Gastrocnemius medialis (tissue), 4 donors: Measurements from ENCODE around the gene TRAPPC2. TPM values are rescaled to one million over a fixed set of nuclear protein-coding genes. Genes with fewer than 3 reads are reported as not detected.
"Not testable (repeated sequence)": the region's sequence is repeated elsewhere in the genome, so short reads cannot be mapped to it uniquely, and the experiment has no call there.

ENCODE experiments used
- ATAC-seq, 2 donors: fragments of 150-250 bp; one replicate each; pipeline ENCODE4 v1.9.1; 2016
- DNase-seq, 2 donors: peaks; one replicate each; pipeline ENCODE4 v3.0.0-alpha.2; 2019
- H3K27ac ChIP-seq, 4 donors: fragments of 200-600 bp; sonication (generic); 1 replicate in 1 of 4; 2 replicates in 3 of 4; pipeline ENCODE4 v1.5.1; 2016 to 2018; ENCODE audit warnings: mild to moderate bottlenecking in 2 of 4, moderate library complexity in 1 of 4
- H3K27me3 ChIP-seq, 3 donors: fragments of 200-600 bp; sonication (generic) in 2 of 3; 1 replicate in 1 of 3; 2 replicates in 2 of 3; pipeline versions ENCODE4 v1.5.1 to v1.6.0; 2016 to 2019; ENCODE audit warnings: mild to moderate bottlenecking in 1 of 3, moderate library complexity in 1 of 3
- H3K36me3 ChIP-seq, 2 donors: fragments of 200-600 bp; sonication (generic) in 1 of 2; one replicate each; pipeline ENCODE4 v1.5.1; 2017 to 2018
- H3K4me1 ChIP-seq, 2 donors: fragments of 200-600 bp; sonication (generic) in 1 of 2; one replicate each; pipeline ENCODE4 v1.5.1; 2016 to 2017; ENCODE audit warnings: mild to moderate bottlenecking in 2 of 2
- H3K4me3 ChIP-seq, 4 donors: fragments of 200-600 bp; sonication (generic) in 3 of 4; 1 replicate in 1 of 4; 2 replicates in 3 of 4; pipeline ENCODE4 v1.5.1; 2016 to 2019; ENCODE audit warnings: mild to moderate bottlenecking in 2 of 4
- H3K9me3 ChIP-seq, 3 donors: fragments of 200-600 bp; sonication (generic) in 2 of 3; 1 replicate in 1 of 3; 2 replicates in 2 of 3; pipeline ENCODE4 v1.5.1; 2016 to 2019
- CTCF ChIP-seq, 5 experiments: fragments of 450-650 bp in 3 of 5; fragments of 200-600 bp in 2 of 5; sonication (generic) in 2 of 5; IDR thresholded peaks in 4 of 5; conservative IDR thresholded peaks in 1 of 5; 1 replicate in 4 of 5; 2 replicates in 1 of 5; pipeline ENCODE4 v1.5.1; 2016 to 2019; ENCODE audit warnings: antibody characterized with exemption in 5 of 5, mild to moderate bottlenecking in 3 of 5, moderate library complexity in 3 of 5
- POLR2A ChIP-seq, 2 donors: fragments of 450-650 bp; IDR thresholded peaks; one replicate each; pipeline ENCODE4 v1.6.1; 2017; ENCODE audit warnings: antibody characterized with exemption in 2 of 2, mild to moderate bottlenecking in 2 of 2, moderate library complexity in 2 of 2
- in situ Hi-C, 4 donors: fragments of 200-750 bp; cut with MboI; loops; one replicate each; pipeline versions ENCODE4 v1.15.0 to v1.8.0; 2017; ENCODE audit warnings: low sequenced_read_pairs in 4 of 4
- intact Hi-C: fragments of 100-400 bp; cut with DNase I; formaldehyde crosslinking; loops from one replicate; pipeline ENCODE4 v1.15.1; 2023; ENCODE audit warnings: low total_unique reads
- total RNA-seq, 4 donors: library from RNA; depleted of rRNA; stranded (reverse); fragments of >200 nt; gene quantifications; one replicate each; pipeline versions ENCODE4 v1.1.0 to v1.2.3, GENCODE V29; 2016

The TRAPPC2 gene
- total RNA-seq, 4 donors from 2014 or later: 1.4 to 4.3 (median 2.9) TPM

- ATAC-seq (no peak), DNase-seq (no peak)
- Histone ChIP-seq H3K27ac (no peak overlapping the region), H3K4me3 (no peak overlapping the region), H3K9me3 (no peaks in the 10 kb centered on the region), H3K36me3 (no peaks in the 10 kb centered on the region), H3K4me1 (no peaks in the 10 kb centered on the region), H3K27me3 (no peaks in the 10 kb centered on the region)
- intact Hi-C loops: no loop called here
- TF ChIP-seq POLR2A (IDR thresholded peaks at IDR 0.05) (no peak), CTCF (IDR thresholded peaks at IDR 0.05 in 4 of 5, conservative IDR thresholded peaks at IDR 0.05 in 1 of 5) (no peak)
- in situ Hi-C loops: loop anchor here in 1 of 4 donors (25.0 kb wide), 1 partner anchor 367 kb away; the partner anchor contains the start of gene GEMIN8
Observed at GRCh38 chrX:13670197-13670596, 64.2 kb downstream of the TRAPPC2 start.

GRCh38 chrX:13669755-13670154 is 64.7 kb downstream of the TRAPPC2 start:
- H3K4me1 ChIP-seq, ATAC-seq, H3K36me3 ChIP-seq, DNase-seq, intact Hi-C loops, H3K27me3 ChIP-seq, H3K27ac ChIP-seq, H3K9me3 ChIP-seq, H3K4me3 ChIP-seq: not testable (repeated sequence)
- in situ Hi-C loops: loop anchor here in 2 of 4 donors (10.0 to 25.0 kb wide), 2 partner anchors 365 to 368 kb away; partner anchors contain the start of gene GEMIN8 (in 1 of the 2)

DNA sequence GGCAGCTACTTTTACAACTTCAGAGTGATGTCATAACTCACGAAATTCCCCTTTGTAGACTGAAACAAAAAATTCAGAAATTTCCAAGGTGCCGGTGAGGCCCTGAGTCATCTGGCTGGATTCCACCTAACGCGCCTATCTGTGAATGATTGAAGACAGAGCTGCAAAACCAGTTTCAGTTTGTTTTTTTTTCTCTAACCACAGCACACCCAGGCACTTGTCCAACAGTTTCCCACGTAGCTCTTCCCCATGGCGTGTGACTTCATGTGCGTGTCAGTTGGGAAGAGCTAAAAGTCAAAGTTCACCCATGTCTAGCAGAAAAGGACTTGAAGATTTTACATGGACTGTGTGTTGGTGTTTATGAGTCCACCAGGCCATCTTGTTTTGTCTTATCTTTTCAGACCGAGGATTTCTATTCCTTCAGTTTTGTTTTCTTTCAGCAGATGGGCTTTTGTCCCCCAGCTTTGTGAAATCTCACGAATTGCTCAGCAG is 65.1 kb downstream of the TRAPPC2 start:
- Histone ChIP-seq H3K27ac (no peak overlapping the region), H3K4me1 (no peaks in the 10 kb centered on the region), H3K36me3 (no peaks in the 10 kb centered on the region), H3K4me3 (no peak overlapping the region), H3K9me3 (no peaks in the 10 kb centered on the region), H3K27me3 (no peaks in the 10 kb centered on the region)
- no peak for ATAC-seq
- no peak for DNase-seq
- TF ChIP-seq CTCF (IDR thresholded peaks at IDR 0.05 in 4 of 5, conservative IDR thresholded peaks at IDR 0.05 in 1 of 5) (no peak), POLR2A (IDR thresholded peaks at IDR 0.05) (no peak)
- intact Hi-C loops (no loop called here), in situ Hi-C loops (loop anchor here in 2 of 4 donors (10.0 to 25.0 kb wide), 2 partner anchors 366 to 368 kb away; partner anchors contain the start of gene GEMIN8 (in 1 of the 2))

GRCh38 chrX:13667919-13668318 is 66.5 kb downstream of the TRAPPC2 start:
- Histone ChIP-seq H3K27ac (no peak overlapping the region), H3K36me3 (peaks cover 0 to 8% of the 10 kb centered on the region in 2 donors), H3K27me3 (no peaks in the 10 kb centered on the region), H3K4me1 (no peaks in the 10 kb centered on the region), H3K4me3 (no peak overlapping the region), H3K9me3 (no peaks in the 10 kb centered on the region)
- TF ChIP-seq CTCF (IDR thresholded peaks at IDR 0.05 in 4 of 5, conservative IDR thresholded peaks at IDR 0.05 in 1 of 5) (no peak), POLR2A (IDR thresholded peaks at IDR 0.05) (no peak)
- intact Hi-C loops (no loop called here), in situ Hi-C loops (loop anchor here in 2 of 4 donors (10.0 to 25.0 kb wide), 2 partner anchors 367 to 369 kb away; partner anchors contain the start of gene GEMIN8 (in 1 of the 2))
- DNase-seq (no peak), ATAC-seq (no peak)

DNA sequence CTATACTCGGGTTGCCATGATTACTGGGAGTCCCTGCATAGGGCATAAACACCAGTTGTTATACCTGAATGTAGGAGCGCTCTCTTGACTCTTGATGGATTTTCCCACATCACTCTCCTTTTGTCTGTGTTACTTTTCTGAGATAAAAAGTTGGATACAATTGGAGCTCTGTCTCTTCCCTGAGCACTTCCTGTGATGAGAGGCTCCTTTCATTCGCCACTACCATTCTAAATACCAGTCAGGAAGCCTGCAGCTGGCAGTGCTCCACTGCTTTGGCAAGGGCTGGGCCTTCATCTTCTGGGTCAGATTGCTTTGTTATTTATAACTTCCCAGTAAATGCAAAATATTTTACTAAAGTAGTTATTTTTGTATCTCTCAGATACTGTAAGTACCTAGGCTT is 67.6 kb downstream of the TRAPPC2 start:
- TF ChIP-seq CTCF (IDR thresholded peaks at IDR 0.05 in 4 of 5, conservative IDR thresholded peaks at IDR 0.05 in 1 of 5): no peak
- TF ChIP-seq POLR2A (IDR thresholded peaks at IDR 0.05): no peak
- in situ Hi-C loops (loop anchor here in 2 of 4 donors (10.0 to 25.0 kb wide), 2 partner anchors 368 to 370 kb away; partner anchors contain the start of gene GEMIN8 (in 1 of the 2)), intact Hi-C loops (no loop called here)
- no peak overlapping the region for H3K4me3 ChIP-seq
- H3K4me1 ChIP-seq: no peaks in the 10 kb centered on the region
- ATAC-seq (no peak), DNase-seq (no peak)
- no peaks in the 10 kb centered on the region for H3K27me3 ChIP-seq
- no peak overlapping the region for H3K27ac ChIP-seq
- H3K36me3 ChIP-seq: peaks cover 0 to 8% of the 10 kb centered on the region in 2 donors
- H3K9me3 ChIP-seq: no peaks in the 10 kb centered on the region
